Astrocyte (in vitro differentiated cells and primary cell): ENCODE measurements around the gene BICC1. TPM values are rescaled to one million over a fixed set of nuclear protein-coding genes. Genes with fewer than 3 reads are reported as not detected.
A peak's percentile ranks its signal among the peaks of the same experiment; 100 is the strongest.

Experiments
- DNase-seq: peaks from one replicate; pipeline ENCODE4 v3.0.0-alpha.2; 2010; ENCODE audit warnings: low read depth
- FAIRE-seq: peaks from 2 replicates; lab custom pipeline; 2011; peaks lifted over from hg19 to GRCh38; lab: Jason Lieb, UNC
- H2AFZ ChIP-seq: 2 replicates; pipeline ENCODE4 v1.6.0; 2012; ENCODE audit warnings: low read depth, low read length, inconsistent platforms
- H3K27ac ChIP-seq: 2 replicates; pipeline ENCODE4 v1.5.1; 2011; ENCODE audit warnings: low read depth, low read length, inconsistent platforms
- H3K27me3 ChIP-seq: 2 replicates; pipeline ENCODE4 v1.6.0; 2011; ENCODE audit warnings: low read length, inconsistent platforms; ENCODE audit not compliant: insufficient read depth
- H3K36me3 ChIP-seq: 2 replicates; pipeline ENCODE4 v1.5.1; 2011; ENCODE audit warnings: low read length, inconsistent platforms; ENCODE audit not compliant: insufficient read depth
- H3K4me1 ChIP-seq: 2 replicates; pipeline ENCODE4 v1.5.1; 2011; ENCODE audit warnings: low read length, inconsistent platforms; ENCODE audit not compliant: insufficient read depth
- H3K4me2 ChIP-seq: 2 replicates; pipeline ENCODE4 v1.6.0; 2012; ENCODE audit warnings: low read length, inconsistent platforms
- H3K4me3 ChIP-seq: 2 replicates; pipeline ENCODE4 v1.5.1; 2011; ENCODE audit warnings: low read depth, mild to moderate bottlenecking, low read length, inconsistent platforms; ENCODE audit not compliant: insufficient read depth
- H3K79me2 ChIP-seq: 2 replicates; pipeline ENCODE4 v1.6.0; 2012; ENCODE audit warnings: mild to moderate bottlenecking, low read length, inconsistent platforms; ENCODE audit not compliant: insufficient read depth
- H3K9ac ChIP-seq: 2 replicates; pipeline ENCODE4 v1.6.0; 2012; ENCODE audit warnings: mild to moderate bottlenecking, low read length, inconsistent platforms
- H3K9me3 ChIP-seq: 2 replicates; pipeline ENCODE4 v1.5.1; 2012; ENCODE audit warnings: low read depth, mild to moderate bottlenecking, low read length, inconsistent platforms; ENCODE audit not compliant: insufficient read depth
- H4K20me1 ChIP-seq: 2 replicates; pipeline ENCODE4 v1.6.0; 2012; ENCODE audit warnings: low read length, inconsistent platforms; ENCODE audit not compliant: insufficient read depth
- H3K27ac Mint-ChIP-seq: one replicate; pipeline ENCODE4 v1.8.0; 2021; ENCODE audit warnings: mild to moderate bottlenecking, mixed read lengths; ENCODE audit not compliant: unreplicated experiment
- H3K27me3 Mint-ChIP-seq: one replicate; pipeline ENCODE4 v1.8.0; 2021; ENCODE audit warnings: low read depth, mixed read lengths; ENCODE audit not compliant: unreplicated experiment
- H3K36me3 Mint-ChIP-seq: one replicate; pipeline ENCODE4 v1.8.0; 2021; ENCODE audit warnings: low read depth, mixed read lengths; ENCODE audit not compliant: unreplicated experiment
- H3K4me1 Mint-ChIP-seq: one replicate; pipeline ENCODE4 v1.8.0; 2021; ENCODE audit warnings: low read depth, mixed read lengths; ENCODE audit not compliant: unreplicated experiment
- H3K4me3 Mint-ChIP-seq: one replicate; pipeline ENCODE4 v1.8.0; 2021; ENCODE audit warnings: mild to moderate bottlenecking, moderate library complexity, mixed read lengths; ENCODE audit not compliant: unreplicated experiment
- H3K9me3 Mint-ChIP-seq: one replicate; pipeline ENCODE4 v1.8.0; 2021; ENCODE audit warnings: mild to moderate bottlenecking, mixed read lengths; ENCODE audit not compliant: unreplicated experiment
- CTCF ChIP-seq: IDR thresholded peaks from 2 replicates; pipeline ENCODE4 v1.5.1; 2011; ENCODE audit warnings: low read depth, mild to moderate bottlenecking, inconsistent platforms, low read length, moderate library complexity; ENCODE audit not compliant: insufficient read depth
- EZH2 ChIP-seq: IDR thresholded peaks from 2 replicates; pipeline ENCODE4 v1.6.1; 2012; ENCODE audit warnings: mild to moderate bottlenecking, low read length, inconsistent platforms; ENCODE audit not compliant: insufficient read depth
- total RNA-seq: library from RNA; stranded (reverse); gene quantifications from 2 replicates; pipeline ENCODE4 v1.2.1, GENCODE V29; 2021

Gene BICC1
- total RNA-seq, 1 donor from 2014 or later: 23.0 TPM

DNA sequence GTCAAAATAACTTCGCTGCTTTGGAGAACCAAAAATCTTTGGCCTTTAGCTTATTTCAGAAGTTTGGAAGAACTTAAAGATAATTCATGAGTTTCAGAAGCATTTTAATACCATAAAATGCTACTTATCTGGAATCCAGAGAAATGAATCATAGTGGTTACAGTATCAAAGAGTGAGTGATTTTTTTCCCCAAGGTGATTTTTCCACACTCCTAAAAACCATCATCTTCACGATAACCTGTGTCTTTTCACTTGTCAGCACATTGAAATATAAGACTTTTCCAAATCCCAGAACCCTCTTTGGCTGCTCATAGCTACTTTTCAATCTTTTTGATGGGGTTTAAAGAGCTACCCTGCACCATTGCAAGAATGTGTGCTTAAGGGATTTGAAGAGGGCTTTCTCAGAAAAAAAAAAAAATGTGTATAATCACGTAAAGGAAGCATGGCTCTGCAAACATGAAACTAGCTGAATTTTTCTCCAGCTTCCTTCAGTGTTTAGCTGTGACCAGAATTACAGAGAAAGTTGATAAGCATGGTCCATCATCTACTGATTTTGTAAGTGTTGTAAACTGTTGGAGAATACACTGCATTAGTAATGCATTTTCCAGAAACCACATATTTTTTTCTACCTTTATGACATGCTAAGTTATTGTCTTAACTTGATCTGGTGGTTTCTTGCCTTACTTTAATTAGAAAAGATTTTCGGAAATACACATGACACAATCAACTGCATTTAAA lies 134.9 kb downstream of the BICC1 start:
- H3K27ac Mint-ChIP-seq: no peak overlapping the region
- Histone ChIP-seq H3K9ac (peak overlapping the region; percentile 29), H3K4me2 (peak overlapping the region; percentile 67), H2AFZ (no peak overlapping the region), H3K4me1 (peaks cover 41% of the 10 kb centered on the region), H3K27me3 (no peaks in the 10 kb centered on the region), H4K20me1 (no peaks in the 10 kb centered on the region), H3K4me3 (peak overlapping the region; percentile 18), H3K79me2 (peaks cover 51% of the 10 kb centered on the region), H3K36me3 (peaks cover 2% of the 10 kb centered on the region), H3K27ac (peak overlapping the region; percentile 26), H3K9me3 (no peaks in the 10 kb centered on the region)
- no peak for TF ChIP-seq CTCF
- no peak for TF ChIP-seq EZH2
- peak; percentile 88 for DNase-seq
- no peak overlapping the region for H3K4me3 Mint-ChIP-seq
- H3K9me3 Mint-ChIP-seq: no peaks in the 10 kb centered on the region
- no peaks in the 10 kb centered on the region for H3K27me3 Mint-ChIP-seq
- H3K4me1 Mint-ChIP-seq: peaks cover 48% of the 10 kb centered on the region
- FAIRE-seq: peak; percentile 72
- H3K36me3 Mint-ChIP-seq: peaks cover 2% of the 10 kb centered on the region

DNA sequence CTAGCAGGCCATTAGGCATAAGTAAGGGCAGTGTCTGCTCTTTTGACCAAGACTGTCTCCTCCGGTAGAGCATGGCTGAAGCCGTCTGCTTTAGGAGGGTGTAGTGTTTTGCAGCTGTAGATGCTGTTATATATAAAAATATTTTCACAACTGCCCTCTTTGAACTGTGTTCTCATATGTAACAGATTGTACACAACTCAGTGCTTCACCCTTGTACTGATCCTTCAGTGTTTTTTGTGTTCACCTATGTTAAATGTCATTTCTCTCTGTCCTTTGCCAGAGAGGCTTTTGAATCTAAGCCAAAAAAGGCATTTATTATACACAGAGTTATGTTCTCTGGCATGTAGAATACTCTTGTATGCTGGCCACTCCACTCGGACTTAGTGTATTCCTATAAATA lies 135.5 kb downstream of the BICC1 start:
- no peaks in the 10 kb centered on the region for H3K27me3 ChIP-seq
- peaks cover under 1% of the 10 kb centered on the region for H3K36me3 ChIP-seq
- DNase-seq (no peak), FAIRE-seq (no peak)
- no peak overlapping the region for H3K27ac Mint-ChIP-seq
- H2AFZ ChIP-seq: no peak overlapping the region
- peaks cover 48% of the 10 kb centered on the region for H3K79me2 ChIP-seq
- H3K4me2 ChIP-seq: peak overlapping the region; percentile 67
- no peak overlapping the region for H3K4me3 Mint-ChIP-seq
- peaks cover 42% of the 10 kb centered on the region for H3K4me1 ChIP-seq
- H3K9ac ChIP-seq: no peak overlapping the region
- no peaks in the 10 kb centered on the region for H3K9me3 ChIP-seq
- H3K27me3 Mint-ChIP-seq: no peaks in the 10 kb centered on the region
- TF ChIP-seq CTCF: no peak
- TF ChIP-seq EZH2: no peak
- peak overlapping the region; percentile 18 for H3K4me3 ChIP-seq
- H3K36me3 Mint-ChIP-seq: peaks cover 2% of the 10 kb centered on the region
- H4K20me1 ChIP-seq: no peaks in the 10 kb centered on the region
- H3K4me1 Mint-ChIP-seq: peaks cover 48% of the 10 kb centered on the region
- H3K9me3 Mint-ChIP-seq: no peaks in the 10 kb centered on the region
- peak overlapping the region; percentile 34 for H3K27ac ChIP-seq

GRCh38 chr10:58651040-58651439 lies 138.4 kb downstream of the BICC1 start:
- no peaks in the 10 kb centered on the region for H3K9me3 Mint-ChIP-seq
- peak overlapping the region; percentile 31 for H3K27ac ChIP-seq

More at GRCh38 chr10:58651040-58651439, 138.4 kb downstream of the BICC1 start:
- FAIRE-seq (peak; percentile 69), DNase-seq (peak; percentile 85)
- no peaks in the 10 kb centered on the region for H3K27me3 ChIP-seq
- no peaks in the 10 kb centered on the region for H3K36me3 ChIP-seq
- TF ChIP-seq CTCF (no peak), EZH2 (no peak)
- H3K4me1 ChIP-seq: peaks cover 44% of the 10 kb centered on the region
- Mint-ChIP-seq H3K4me1 (peaks cover 40% of the 10 kb centered on the region), H3K27me3 (no peaks in the 10 kb centered on the region), H3K4me3 (no peak overlapping the region), H3K36me3 (peaks cover 2% of the 10 kb centered on the region), H3K27ac (peak overlapping the region; percentile 73)
- H3K9ac ChIP-seq: peak overlapping the region; percentile 28
- no peaks in the 10 kb centered on the region for H4K20me1 ChIP-seq
- H3K4me3 ChIP-seq: no peak overlapping the region
- no peak overlapping the region for H2AFZ ChIP-seq
- peaks cover 25% of the 10 kb centered on the region for H3K79me2 ChIP-seq
- H3K4me2 ChIP-seq: peak overlapping the region; percentile 67
- H3K9me3 ChIP-seq: no peaks in the 10 kb centered on the region
